Liver (tissue), 9 donors: ENCODE results near the gene DIP2A. TPM values are rescaled to one million over a fixed set of nuclear protein-coding genes. Genes with fewer than 3 reads are reported as not detected.
A peak's percentile ranks its signal among the peaks of the same experiment; 100 is the strongest.

Experiments used
- DNase-seq: peaks from one replicate; pipeline ENCODE4 v3.0.0-alpha.2; 2017; ENCODE audit warnings: low spot score
- H3K27ac ChIP-seq, 2 donors: one replicate each; pipeline ENCODE4 v1.7.0; 2013; ENCODE audit warnings: inconsistent platforms in 2 of 2, low read length in 2 of 2, control low read depth in 1 of 2, low read depth in 1 of 2, mild to moderate bottlenecking in 1 of 2
- H3K27me3 ChIP-seq, 4 donors: one replicate each; pipeline versions ENCODE4 v1.6.1 to v1.7.0; 2013; ENCODE audit warnings: low read length in 3 of 4, inconsistent platforms in 1 of 4, mild to moderate bottlenecking in 1 of 4, moderate library complexity in 1 of 4; ENCODE audit not compliant: control insufficient read depth in 4 of 4, insufficient read depth in 4 of 4
- H3K36me3 ChIP-seq, 4 donors: one replicate each; pipeline versions ENCODE4 v1.6.1 to v1.7.0; 2013; ENCODE audit warnings: low read length in 3 of 4, mild to moderate bottlenecking in 3 of 4, low read depth in 1 of 4, moderate library complexity in 1 of 4; ENCODE audit not compliant: control insufficient read depth in 4 of 4, insufficient read depth in 3 of 4
- H3K4me1 ChIP-seq, 4 donors: one replicate each; pipeline versions ENCODE4 v1.6.1 to v1.7.0; 2013; ENCODE audit warnings: low read length in 3 of 4, mild to moderate bottlenecking in 3 of 4, moderate library complexity in 1 of 4; ENCODE audit not compliant: control insufficient read depth in 4 of 4, insufficient read depth in 4 of 4
- H3K4me3 ChIP-seq, 3 donors: one replicate each; pipeline versions ENCODE4 v1.6.1 to v1.7.0; 2013; ENCODE audit warnings: low read length in 3 of 3, control low read depth in 1 of 3, low read depth in 1 of 3, mild to moderate bottlenecking in 1 of 3
- H3K9ac ChIP-seq, 2 donors: one replicate each; pipeline ENCODE4 v1.7.0; 2013; ENCODE audit warnings: low read length in 2 of 2, mild to moderate bottlenecking in 2 of 2, moderate library complexity in 2 of 2, control low read depth in 1 of 2, low read depth in 1 of 2
- H3K9me3 ChIP-seq, 4 donors: one replicate each; pipeline versions ENCODE4 v1.6.1 to v1.7.0; 2013; ENCODE audit warnings: low read length in 3 of 4; ENCODE audit not compliant: control insufficient read depth in 4 of 4
- EGR1 ChIP-seq, 2 donors: IDR thresholded peaks; 2 replicates each; pipeline ENCODE4 v1.6.1; 2016 to 2018; ENCODE audit warnings: antibody characterized with exemption in 2 of 2, low read depth in 2 of 2
- FOXA1 ChIP-seq: IDR thresholded peaks from 2 replicates; pipeline ENCODE4 v1.6.1; 2016; ENCODE audit warnings: antibody characterized with exemption
- FOXA2 ChIP-seq: IDR thresholded peaks from 2 replicates; pipeline ENCODE4 v1.6.1; 2016; ENCODE audit warnings: antibody characterized with exemption
- GABPA ChIP-seq, 2 donors: IDR thresholded peaks in 1 of 2; conservative IDR thresholded peaks in 1 of 2; 2 replicates each; pipeline ENCODE4 v1.6.1; 2016; ENCODE audit warnings: antibody characterized with exemption in 2 of 2, mild to moderate bottlenecking in 1 of 2, moderate library complexity in 1 of 2
- HNF4A ChIP-seq, 2 donors: conservative IDR thresholded peaks; 2 replicates each; pipeline ENCODE4 v1.6.1; 2016; ENCODE audit warnings: antibody characterized with exemption in 2 of 2, mild to moderate bottlenecking in 2 of 2
- HNF4G ChIP-seq: IDR thresholded peaks from 2 replicates; pipeline ENCODE4 v1.6.1; 2016; ENCODE audit warnings: antibody characterized with exemption
- JUND ChIP-seq, 2 donors: IDR thresholded peaks; 2 replicates each; pipeline ENCODE4 v1.6.1; 2016; ENCODE audit warnings: antibody characterized with exemption in 2 of 2
- NR2F2 ChIP-seq: IDR thresholded peaks from 2 replicates; pipeline ENCODE4 v1.6.1; 2016; ENCODE audit warnings: antibody characterized with exemption
- RAD21 ChIP-seq, 2 donors: IDR thresholded peaks; 2 replicates each; pipeline ENCODE4 v1.6.1; 2016; ENCODE audit warnings: antibody characterized with exemption in 2 of 2, mild to moderate bottlenecking in 2 of 2
- RXRA ChIP-seq, 2 donors: IDR thresholded peaks; 2 replicates each; pipeline ENCODE4 v1.6.1; 2017 to 2018; ENCODE audit warnings: antibody characterized with exemption in 2 of 2, mild to moderate bottlenecking in 1 of 2
- SP1 ChIP-seq: IDR thresholded peaks from 2 replicates; pipeline ENCODE4 v1.6.1; 2018; ENCODE audit warnings: antibody characterized with exemption, mild to moderate bottlenecking
- TAF1 ChIP-seq: conservative IDR thresholded peaks from 2 replicates; pipeline ENCODE4 v1.6.1; 2016; ENCODE audit warnings: antibody characterized with exemption, mild to moderate bottlenecking
- YY1 ChIP-seq: IDR thresholded peaks from 2 replicates; pipeline ENCODE4 v1.6.1; 2016; ENCODE audit warnings: antibody characterized with exemption, mild to moderate bottlenecking
- WGBS: extraction: QIAGEN DNeasy Blood & Tissue Kit; methylation state at CpG from one replicate; pipeline ENCODE4 v1.1.7; 2013; 5-methylcytosine and 5-hydroxymethylcytosine counted together
- polyA plus RNA-seq, 2 donors: library from polyadenylated mRNA; stranded (reverse) in 1 of 2; unstranded in 1 of 2; fragments of 200-250 nt in 1 of 2; fragments of >200 nt in 1 of 2; fragmentation: Nextera tagmentation in 1 of 2; extraction: Ambion mirVana in 1 of 2; gene quantifications; one replicate each; pipeline versions ENCODE4 v1.2.1 to v1.2.3, GENCODE V29; 2013 to 2015
- total RNA-seq, 2 donors: library from RNA; depleted of rRNA; stranded (reverse); fragments of >200 nt; gene quantifications; one replicate each; pipeline ENCODE4 v1.2.3, GENCODE V29; 2014
- TF ChIP-seq, protein P1 (sequence below): IDR thresholded peaks from 2 replicates; pipeline ENCODE4 v1.6.1; 2016; ENCODE audit warnings: antibody characterized with exemption
- TF ChIP-seq, protein P2 (sequence below): fragments of 150-350 bp; IDR thresholded peaks from 2 replicates; pipeline ENCODE4 v1.5.1; 2017; ENCODE audit warnings: improper control_type of control experiment, low read depth, low read length; ENCODE audit not compliant: missing input control
- TF ChIP-seq, protein P3 (sequence below): IDR thresholded peaks from 2 replicates; pipeline ENCODE4 v1.6.1; 2016; ENCODE audit warnings: antibody characterized with exemption
- TF ChIP-seq, protein P4 (sequence below): IDR thresholded peaks from 2 replicates; pipeline ENCODE4 v1.6.1; 2016; ENCODE audit warnings: antibody characterized with exemption, mild to moderate bottlenecking
- TF ChIP-seq, protein P5 (sequence below): IDR thresholded peaks from 2 replicates; pipeline ENCODE4 v1.6.1; 2016; ENCODE audit warnings: antibody characterized with exemption
- donor health status: healthy.
- donor health status: healthy.
- donor health status: healthy.
- donor health status: healthy.
- donor health status: healthy.

The DIP2A gene
- total and polyA plus RNA-seq, 4 donors, result 3.8 to 21.7 (median 7.5) TPM

DNA sequence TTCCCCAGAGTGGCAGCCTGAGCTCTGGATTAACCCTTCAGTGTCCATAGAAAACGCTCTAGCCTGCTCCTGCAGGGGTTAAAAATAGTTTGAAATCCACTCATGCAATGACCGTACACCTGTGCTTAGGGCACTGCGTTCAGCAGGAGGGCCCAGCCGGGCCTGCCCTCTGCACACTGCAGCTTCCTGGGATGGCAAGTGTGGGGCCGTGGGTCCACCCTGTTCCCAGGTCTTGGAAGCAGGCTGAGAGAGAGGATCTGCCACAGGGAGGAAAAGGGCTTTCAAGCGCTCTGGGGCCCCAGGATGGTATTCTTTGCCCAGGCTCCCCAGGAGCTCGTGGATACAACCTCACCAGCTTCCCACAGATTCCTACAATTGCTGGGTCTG lies 147.7 kb downstream of the DIP2A start:
- 74% methylated on average over 7 of the region's 7 CpGs for WGBS
- DNase-seq, result peak; percentile 25
- Histone ChIP-seq H3K27ac (no peak overlapping the region), H3K4me1 (no peaks in the 10 kb centered on the region), H3K27me3 (no peaks in the 10 kb centered on the region), H3K4me3 (no peak overlapping the region), H3K9me3 (peaks cover 0 to 7% (median 5%) of the 10 kb centered on the region in 4 donors), H3K36me3 (no peaks in the 10 kb centered on the region), H3K9ac (no peak overlapping the region)
- TF ChIP-seq SP1 (no peak), JUND (IDR thresholded peaks at IDR 0.05) (no peak), GABPA (IDR thresholded peaks at IDR 0.05 in 1 of 2, conservative IDR thresholded peaks at IDR 0.05 in 1 of 2) (no peak)

DNA sequence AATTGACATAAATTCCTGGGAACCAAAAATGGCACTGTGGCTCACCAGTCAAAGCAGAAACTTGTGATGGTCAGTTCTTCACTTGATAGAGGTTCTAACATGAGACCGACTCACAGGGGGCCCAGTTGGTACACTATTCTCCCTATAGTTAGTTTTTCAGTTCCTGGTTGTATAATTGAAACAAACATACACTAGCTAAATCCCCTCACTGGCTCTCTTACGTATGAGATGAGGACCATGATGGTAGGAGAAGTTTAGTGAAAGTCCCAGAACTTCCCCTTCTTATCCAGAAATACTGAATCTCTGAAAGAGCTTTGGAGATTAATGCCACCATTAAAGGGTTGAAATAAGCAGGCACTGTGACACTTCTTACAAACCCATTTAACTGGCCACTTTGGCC lies 148.9 kb downstream of the DIP2A start:
- Histone ChIP-seq H3K36me3 (no peaks in the 10 kb centered on the region), H3K9me3 (peaks cover 0 to 7% (median 5%) of the 10 kb centered on the region in 4 donors), H3K27ac (no peak overlapping the region), H3K4me1 (no peaks in the 10 kb centered on the region), H3K9ac (no peak overlapping the region), H3K27me3 (no peaks in the 10 kb centered on the region), H3K4me3 (no peak overlapping the region)
- WGBS, result 82% methylated on average over 2 of the region's 2 CpGs
- TF ChIP-seq JUND (IDR thresholded peaks at IDR 0.05), result no peak
- no peak for TF ChIP-seq HNF4G
- TF ChIP-seq, protein P1, sequence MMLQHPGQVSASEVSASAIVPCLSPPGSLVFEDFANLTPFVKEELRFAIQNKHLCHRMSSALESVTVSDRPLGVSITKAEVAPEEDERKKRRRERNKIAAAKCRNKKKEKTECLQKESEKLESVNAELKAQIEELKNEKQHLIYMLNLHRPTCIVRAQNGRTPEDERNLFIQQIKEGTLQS, result no peak
- TF ChIP-seq SP1, result no peak
- no peak for TF ChIP-seq YY1
- no peak for TF ChIP-seq TAF1
- no peak for TF ChIP-seq GABPA (IDR thresholded peaks at IDR 0.05 in 1 of 2, conservative IDR thresholded peaks at IDR 0.05 in 1 of 2)
- TF ChIP-seq EGR1 (IDR thresholded peaks at IDR 0.05; ENCODE audit: low read depth in 2 of 2), result no peak
- TF ChIP-seq, protein P2, sequence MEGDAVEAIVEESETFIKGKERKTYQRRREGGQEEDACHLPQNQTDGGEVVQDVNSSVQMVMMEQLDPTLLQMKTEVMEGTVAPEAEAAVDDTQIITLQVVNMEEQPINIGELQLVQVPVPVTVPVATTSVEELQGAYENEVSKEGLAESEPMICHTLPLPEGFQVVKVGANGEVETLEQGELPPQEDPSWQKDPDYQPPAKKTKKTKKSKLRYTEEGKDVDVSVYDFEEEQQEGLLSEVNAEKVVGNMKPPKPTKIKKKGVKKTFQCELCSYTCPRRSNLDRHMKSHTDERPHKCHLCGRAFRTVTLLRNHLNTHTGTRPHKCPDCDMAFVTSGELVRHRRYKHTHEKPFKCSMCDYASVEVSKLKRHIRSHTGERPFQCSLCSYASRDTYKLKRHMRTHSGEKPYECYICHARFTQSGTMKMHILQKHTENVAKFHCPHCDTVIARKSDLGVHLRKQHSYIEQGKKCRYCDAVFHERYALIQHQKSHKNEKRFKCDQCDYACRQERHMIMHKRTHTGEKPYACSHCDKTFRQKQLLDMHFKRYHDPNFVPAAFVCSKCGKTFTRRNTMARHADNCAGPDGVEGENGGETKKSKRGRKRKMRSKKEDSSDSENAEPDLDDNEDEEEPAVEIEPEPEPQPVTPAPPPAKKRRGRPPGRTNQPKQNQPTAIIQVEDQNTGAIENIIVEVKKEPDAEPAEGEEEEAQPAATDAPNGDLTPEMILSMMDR, result no peak
- no peak for TF ChIP-seq FOXA1
- TF ChIP-seq, protein P3, sequence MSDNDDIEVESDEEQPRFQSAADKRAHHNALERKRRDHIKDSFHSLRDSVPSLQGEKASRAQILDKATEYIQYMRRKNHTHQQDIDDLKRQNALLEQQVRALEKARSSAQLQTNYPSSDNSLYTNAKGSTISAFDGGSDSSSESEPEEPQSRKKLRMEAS, result no peak
- no peak for TF ChIP-seq FOXA2
- TF ChIP-seq NR2F2, result no peak
- no peak for TF ChIP-seq RAD21 (IDR thresholded peaks at IDR 0.05)
- TF ChIP-seq, protein P4, sequence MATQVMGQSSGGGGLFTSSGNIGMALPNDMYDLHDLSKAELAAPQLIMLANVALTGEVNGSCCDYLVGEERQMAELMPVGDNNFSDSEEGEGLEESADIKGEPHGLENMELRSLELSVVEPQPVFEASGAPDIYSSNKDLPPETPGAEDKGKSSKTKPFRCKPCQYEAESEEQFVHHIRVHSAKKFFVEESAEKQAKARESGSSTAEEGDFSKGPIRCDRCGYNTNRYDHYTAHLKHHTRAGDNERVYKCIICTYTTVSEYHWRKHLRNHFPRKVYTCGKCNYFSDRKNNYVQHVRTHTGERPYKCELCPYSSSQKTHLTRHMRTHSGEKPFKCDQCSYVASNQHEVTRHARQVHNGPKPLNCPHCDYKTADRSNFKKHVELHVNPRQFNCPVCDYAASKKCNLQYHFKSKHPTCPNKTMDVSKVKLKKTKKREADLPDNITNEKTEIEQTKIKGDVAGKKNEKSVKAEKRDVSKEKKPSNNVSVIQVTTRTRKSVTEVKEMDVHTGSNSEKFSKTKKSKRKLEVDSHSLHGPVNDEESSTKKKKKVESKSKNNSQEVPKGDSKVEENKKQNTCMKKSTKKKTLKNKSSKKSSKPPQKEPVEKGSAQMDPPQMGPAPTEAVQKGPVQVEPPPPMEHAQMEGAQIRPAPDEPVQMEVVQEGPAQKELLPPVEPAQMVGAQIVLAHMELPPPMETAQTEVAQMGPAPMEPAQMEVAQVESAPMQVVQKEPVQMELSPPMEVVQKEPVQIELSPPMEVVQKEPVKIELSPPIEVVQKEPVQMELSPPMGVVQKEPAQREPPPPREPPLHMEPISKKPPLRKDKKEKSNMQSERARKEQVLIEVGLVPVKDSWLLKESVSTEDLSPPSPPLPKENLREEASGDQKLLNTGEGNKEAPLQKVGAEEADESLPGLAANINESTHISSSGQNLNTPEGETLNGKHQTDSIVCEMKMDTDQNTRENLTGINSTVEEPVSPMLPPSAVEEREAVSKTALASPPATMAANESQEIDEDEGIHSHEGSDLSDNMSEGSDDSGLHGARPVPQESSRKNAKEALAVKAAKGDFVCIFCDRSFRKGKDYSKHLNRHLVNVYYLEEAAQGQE, result no peak
- no peak for TF ChIP-seq RXRA (IDR thresholded peaks at IDR 0.05)
- TF ChIP-seq, protein P5, sequence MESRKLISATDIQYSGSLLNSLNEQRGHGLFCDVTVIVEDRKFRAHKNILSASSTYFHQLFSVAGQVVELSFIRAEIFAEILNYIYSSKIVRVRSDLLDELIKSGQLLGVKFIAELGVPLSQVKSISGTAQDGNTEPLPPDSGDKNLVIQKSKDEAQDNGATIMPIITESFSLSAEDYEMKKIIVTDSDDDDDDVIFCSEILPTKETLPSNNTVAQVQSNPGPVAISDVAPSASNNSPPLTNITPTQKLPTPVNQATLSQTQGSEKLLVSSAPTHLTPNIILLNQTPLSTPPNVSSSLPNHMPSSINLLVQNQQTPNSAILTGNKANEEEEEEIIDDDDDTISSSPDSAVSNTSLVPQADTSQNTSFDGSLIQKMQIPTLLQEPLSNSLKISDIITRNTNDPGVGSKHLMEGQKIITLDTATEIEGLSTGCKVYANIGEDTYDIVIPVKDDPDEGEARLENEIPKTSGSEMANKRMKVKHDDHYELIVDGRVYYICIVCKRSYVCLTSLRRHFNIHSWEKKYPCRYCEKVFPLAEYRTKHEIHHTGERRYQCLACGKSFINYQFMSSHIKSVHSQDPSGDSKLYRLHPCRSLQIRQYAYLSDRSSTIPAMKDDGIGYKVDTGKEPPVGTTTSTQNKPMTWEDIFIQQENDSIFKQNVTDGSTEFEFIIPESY, result no peak
- no peak for TF ChIP-seq HNF4A (conservative IDR thresholded peaks at IDR 0.05)
- no peak for DNase-seq
